NCI-H1694 treated with DMSO at 0.1 percent for 48 hours (cell line): ENCODE data around the gene NTN1.

ENCODE experiments used
- DNase-seq: peaks from one replicate; lab custom pipeline; 2025; lab: John Stamatoyannopoulos, UW

The NTN1 gene

GRCh38 chr17:9232591-9233270, 211.4 kb downstream of the NTN1 start:
- DNase-seq: no peak

- no peak for DNase-seq
Observed at GRCh38 chr17:9233271-9233599, 211.9 kb downstream of the NTN1 start.

- no peak for DNase-seq
Observed at GRCh38 chr17:9233761-9234160, 212.5 kb downstream of the NTN1 start.

- DNase-seq: no peak
Observed at GRCh38 chr17:9234389-9234945, 213.2 kb downstream of the NTN1 start.

GRCh38 chr17:9235346-9235745, 214.0 kb downstream of the NTN1 start:
- DNase-seq: no peak

GRCh38 chr17:9236286-9237052, 215.2 kb downstream of the NTN1 start:
- DNase-seq: no peak

- no peak for DNase-seq
Observed at GRCh38 chr17:9237053-9237410, 215.7 kb downstream of the NTN1 start.

- DNase-seq: no peak
Observed at GRCh38 chr17:9237661-9238301, 216.5 kb downstream of the NTN1 start.

GRCh38 chr17:9238340-9239245, 217.3 kb downstream of the NTN1 start:
- no peak for DNase-seq

- no peak for DNase-seq
Observed at GRCh38 chr17:9239246-9239792, 218.0 kb downstream of the NTN1 start.

- DNase-seq: no peak
Observed at GRCh38 chr17:9239793-9240658, 218.7 kb downstream of the NTN1 start.

GRCh38 chr17:9240659-9241370, 219.5 kb downstream of the NTN1 start:
- DNase-seq: no peak

GRCh38 chr17:9241371-9241712, 220.0 kb downstream of the NTN1 start:
- DNase-seq: no peak

GRCh38 chr17:9241774-9242496, 220.6 kb downstream of the NTN1 start:
- no peak for DNase-seq

- no peak for DNase-seq
Observed at GRCh38 chr17:9242497-9242881, 221.2 kb downstream of the NTN1 start.

GRCh38 chr17:9242983-9243382, 221.7 kb downstream of the NTN1 start:
- DNase-seq: no peak

GRCh38 chr17:9244066-9245052, 223.0 kb downstream of the NTN1 start:
- DNase-seq: no peak

GRCh38 chr17:9247401-9247938, 226.2 kb downstream of the NTN1 start:
- DNase-seq: no peak
